NCI-H748 treated with DMSO at 0.1 percent for 48 hours (cell line): Measurements from ENCODE around the gene FAHD2A.
"Not testable (repeated sequence)": the region's sequence is repeated elsewhere in the genome, so short reads cannot be mapped to it uniquely, and the experiment has no call there.

Experiments used
- DNase-seq: peaks from one replicate; lab custom pipeline; 2025; lab: John Stamatoyannopoulos, UW

Gene FAHD2A

GRCh38 chr2:95376311-95377215 is 25.9 kb upstream of the FAHD2A start:
- no peak for DNase-seq

- no peak for DNase-seq
Measured at GRCh38 chr2:95377216-95378123, 25.0 kb upstream of the FAHD2A start.

GRCh38 chr2:95378281-95378680 is 24.2 kb upstream of the FAHD2A start:
- not testable (repeated sequence) for DNase-seq

- no peak for DNase-seq
Measured at GRCh38 chr2:95379371-95379831, 23.1 kb upstream of the FAHD2A start.

- no peak for DNase-seq
Measured at GRCh38 chr2:95380280-95380679, 22.2 kb upstream of the FAHD2A start.

GRCh38 chr2:95380731-95381130 is 21.8 kb upstream of the FAHD2A start:
- no peak for DNase-seq

GRCh38 chr2:95381212-95382191 is 21.0 kb upstream of the FAHD2A start:
- no peak for DNase-seq

GRCh38 chr2:95382192-95382591 is 20.3 kb upstream of the FAHD2A start:
- DNase-seq, result no peak

GRCh38 chr2:95382686-95383634 is 19.5 kb upstream of the FAHD2A start:
- no peak for DNase-seq

- DNase-seq, result no peak
Measured at GRCh38 chr2:95383635-95384027, 18.9 kb upstream of the FAHD2A start.

GRCh38 chr2:95384854-95385569 is 17.5 kb upstream of the FAHD2A start:
- no peak for DNase-seq

- DNase-seq, result no peak
Measured at GRCh38 chr2:95385570-95385984, 16.9 kb upstream of the FAHD2A start.

- no peak for DNase-seq
Measured at GRCh38 chr2:95386031-95386430, 16.5 kb upstream of the FAHD2A start.

GRCh38 chr2:95387358-95387757 is 15.2 kb upstream of the FAHD2A start:
- no peak for DNase-seq

- DNase-seq, result no peak
Measured at GRCh38 chr2:95388091-95388692, 14.3 kb upstream of the FAHD2A start.

GRCh38 chr2:95388856-95389244 is 13.7 kb upstream of the FAHD2A start:
- no peak for DNase-seq

GRCh38 chr2:95389245-95390119 is 13.0 kb upstream of the FAHD2A start:
- no peak for DNase-seq

- no peak for DNase-seq
Measured at GRCh38 chr2:95390272-95390880, 12.1 kb upstream of the FAHD2A start.
